ENCODE data around the gene ACADS.

Gene ACADS

DNA sequence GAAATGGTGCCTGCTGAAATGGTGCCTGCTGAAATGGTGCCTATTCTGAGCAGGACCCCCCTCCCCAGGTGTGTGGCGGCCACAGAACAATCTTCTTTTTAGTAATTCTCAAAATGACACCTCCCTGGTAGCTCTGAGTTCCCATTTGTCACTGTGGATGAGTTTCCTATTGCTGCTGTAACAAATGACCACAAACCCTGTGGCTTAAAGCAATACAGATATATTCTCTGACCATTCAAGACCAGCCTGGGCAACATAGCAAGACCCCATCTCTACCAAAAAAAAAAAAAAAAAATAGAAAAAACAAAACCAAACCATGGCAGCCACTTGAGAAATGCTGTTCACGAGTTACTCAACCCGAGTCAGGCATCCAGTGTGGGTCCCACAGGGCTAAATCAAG is 7.9 kb downstream of the ACADS start:
- DNase-seq: no peak

DNA sequence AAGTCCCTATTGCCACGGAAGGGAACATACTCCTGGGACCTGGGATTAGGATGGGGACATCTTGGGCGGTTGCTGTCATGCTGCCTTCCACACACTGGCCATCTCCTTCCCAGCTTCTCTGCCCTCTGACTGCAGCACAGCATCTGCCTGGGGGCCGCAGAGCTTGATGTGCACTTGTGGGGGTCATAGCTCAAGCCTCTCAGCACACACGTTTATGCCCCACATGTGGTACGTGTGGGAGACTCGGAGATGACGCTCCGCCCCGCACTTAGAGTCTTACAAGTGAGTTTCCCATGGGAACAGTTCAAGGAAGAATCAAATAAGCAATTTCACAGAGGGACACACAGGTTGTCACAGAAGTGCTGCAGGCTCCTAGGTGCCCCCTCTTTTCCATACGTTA is 8.6 kb downstream of the ACADS start:
- no peak for DNase-seq

DNA sequence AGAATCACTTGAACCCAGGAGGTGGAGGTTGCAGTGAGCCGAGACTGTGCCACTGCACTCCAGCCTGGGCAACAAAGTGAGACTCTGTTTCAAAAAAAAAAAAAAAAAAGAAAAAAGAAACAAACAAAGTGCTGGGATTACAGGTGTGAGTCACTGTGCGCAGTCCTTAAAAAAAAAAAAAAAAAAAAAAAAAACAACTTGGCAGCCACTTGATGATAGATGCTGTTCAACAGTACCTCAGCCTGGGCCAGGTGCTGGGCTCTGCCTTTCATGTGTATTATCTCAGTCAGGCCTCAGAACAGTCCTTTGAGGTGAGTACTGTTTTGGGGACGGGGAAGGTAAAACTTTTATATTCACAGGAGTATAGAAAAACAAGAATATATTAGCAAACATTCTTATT is 9.6 kb downstream of the ACADS start:
- no peak for DNase-seq

DNA sequence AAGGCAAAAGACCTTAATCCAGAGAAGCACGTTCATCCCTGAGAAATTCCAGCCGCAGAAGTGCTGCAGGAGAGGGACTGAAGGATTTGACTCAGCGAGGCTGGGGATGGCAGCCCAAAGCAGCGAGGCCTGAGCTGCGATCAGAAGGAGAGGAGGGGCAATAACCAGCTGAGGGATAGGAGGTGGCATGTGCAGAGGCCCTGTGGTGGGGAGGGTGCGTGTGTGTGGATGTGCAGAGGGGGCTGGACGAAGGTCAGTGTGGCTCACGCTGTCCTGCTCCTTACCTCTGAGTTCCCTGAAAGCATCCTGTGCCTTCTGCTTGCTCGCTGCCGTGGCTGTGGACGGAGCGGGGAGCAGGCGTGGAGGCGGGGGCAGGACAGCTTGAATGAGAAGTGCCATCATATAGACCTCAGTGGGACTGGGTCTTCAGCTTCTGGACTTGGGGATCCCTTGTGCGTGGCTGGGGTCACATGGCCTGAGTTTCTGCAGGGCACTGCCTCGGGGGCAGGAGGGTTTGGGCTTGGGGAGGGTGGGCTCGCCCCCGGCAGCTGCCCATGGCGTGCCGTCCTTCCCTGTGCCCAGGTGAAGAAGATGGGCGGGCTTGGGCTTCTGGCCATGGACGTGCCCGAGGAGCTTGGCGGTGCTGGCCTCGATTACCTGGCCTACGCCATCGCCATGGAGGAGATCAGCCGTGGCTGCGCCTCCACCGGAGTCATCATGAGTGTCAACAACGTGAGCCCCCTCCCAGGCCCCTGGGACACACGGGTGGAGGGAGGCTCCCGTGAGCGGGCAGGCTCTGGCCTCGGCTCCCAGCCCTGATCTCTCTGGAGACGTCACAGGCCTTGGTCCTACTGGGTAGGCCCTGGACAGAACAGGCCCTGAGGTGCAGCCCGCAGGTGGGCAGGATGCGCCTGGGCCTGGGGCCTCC is 11.0 kb downstream of the ACADS start:
- DNase-seq: no peak

DNA sequence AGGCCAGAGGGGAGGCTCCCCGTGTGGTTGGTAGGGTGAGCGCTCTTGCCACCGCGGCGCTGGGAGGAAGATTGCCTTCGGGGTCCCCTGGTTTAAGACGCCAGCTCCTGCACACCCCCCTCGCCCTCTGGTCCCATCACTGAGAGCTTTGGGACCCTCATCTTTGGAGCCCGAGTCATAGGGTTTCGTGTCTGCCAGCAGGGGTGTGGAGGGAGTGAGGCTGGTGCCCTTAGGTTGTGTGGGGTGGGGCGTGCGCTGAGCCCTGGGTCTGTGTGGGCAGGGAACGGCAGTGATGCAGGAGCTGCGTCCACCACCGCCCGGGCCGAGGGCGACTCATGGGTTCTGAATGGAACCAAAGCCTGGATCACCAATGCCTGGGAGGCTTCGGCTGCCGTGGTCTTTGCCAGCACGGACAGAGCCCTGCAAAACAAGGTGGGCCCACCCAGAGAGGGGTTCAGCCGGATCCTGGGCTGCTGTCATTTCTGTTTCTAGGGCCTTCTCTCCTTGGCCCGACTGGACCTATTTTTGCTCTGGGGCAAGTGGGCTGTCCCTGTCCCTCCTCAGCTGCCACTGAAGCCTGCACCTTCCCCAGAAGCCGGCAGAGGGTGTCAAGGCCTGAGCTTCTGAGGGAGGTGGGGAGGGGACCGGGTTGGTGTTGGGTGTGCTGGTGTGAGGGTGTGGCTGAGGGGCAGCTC is 12.1 kb downstream of the ACADS start:
- no peak for DNase-seq

DNA sequence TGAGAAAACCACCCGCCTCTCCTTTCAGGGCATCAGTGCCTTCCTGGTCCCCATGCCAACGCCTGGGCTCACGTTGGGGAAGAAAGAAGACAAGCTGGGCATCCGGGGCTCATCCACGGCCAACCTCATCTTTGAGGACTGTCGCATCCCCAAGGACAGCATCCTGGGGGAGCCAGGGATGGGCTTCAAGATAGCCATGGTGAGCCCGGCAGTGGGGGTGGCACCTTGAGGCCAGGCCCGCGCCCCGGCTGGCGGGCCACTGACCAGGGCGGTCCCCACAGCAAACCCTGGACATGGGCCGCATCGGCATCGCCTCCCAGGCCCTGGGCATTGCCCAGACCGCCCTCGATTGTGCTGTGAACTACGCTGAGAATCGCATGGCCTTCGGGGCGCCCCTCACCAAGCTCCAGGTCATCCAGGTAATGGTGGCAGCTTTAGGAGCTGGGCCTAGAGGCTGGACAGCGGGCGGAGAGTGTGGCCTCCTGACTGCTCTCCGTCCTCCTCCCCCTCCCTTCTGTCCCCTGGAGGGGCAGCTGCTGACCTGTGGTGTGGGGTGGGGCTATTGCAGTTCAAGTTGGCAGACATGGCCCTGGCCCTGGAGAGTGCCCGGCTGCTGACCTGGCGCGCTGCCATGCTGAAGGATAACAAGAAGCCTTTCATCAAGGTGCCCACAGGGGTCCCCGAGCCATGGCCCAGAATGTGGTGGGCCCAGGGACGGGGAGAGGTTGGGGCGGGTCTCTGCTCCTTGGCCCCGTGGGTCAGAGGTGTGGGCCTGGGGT is 12.8 kb downstream of the ACADS start:
- DNase-seq: no peak

DNA sequence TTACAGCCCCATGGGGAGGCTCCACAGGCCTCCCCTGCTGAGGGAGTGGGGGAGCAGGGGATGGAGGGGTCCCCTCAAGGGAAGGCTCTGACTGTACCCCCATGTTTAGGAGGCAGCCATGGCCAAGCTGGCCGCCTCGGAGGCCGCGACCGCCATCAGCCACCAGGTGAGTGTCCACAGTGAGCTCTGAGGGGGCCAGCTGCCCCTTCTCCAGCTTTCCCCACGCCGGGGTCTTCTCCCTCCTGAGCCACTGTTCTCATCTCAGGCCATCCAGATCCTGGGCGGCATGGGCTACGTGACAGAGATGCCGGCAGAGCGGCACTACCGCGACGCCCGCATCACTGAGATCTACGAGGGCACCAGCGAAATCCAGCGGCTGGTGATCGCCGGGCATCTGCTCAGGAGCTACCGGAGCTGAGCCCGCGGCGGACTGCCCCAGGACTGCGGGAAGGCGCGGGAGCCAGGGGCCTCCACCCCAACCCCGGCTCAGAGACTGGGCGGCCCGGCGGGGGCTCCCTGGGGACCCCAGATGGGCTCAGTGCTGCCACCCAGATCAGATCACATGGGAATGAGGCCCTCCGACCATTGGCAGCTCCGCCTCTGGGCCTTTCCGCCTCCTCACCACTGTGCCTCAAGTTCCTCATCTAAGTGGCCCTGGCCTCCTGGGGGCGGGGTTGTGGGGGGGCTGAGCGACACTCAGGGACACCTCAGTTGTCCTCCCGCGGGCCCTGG is 13.6 kb downstream of the ACADS start:
- no peak for DNase-seq

DNA sequence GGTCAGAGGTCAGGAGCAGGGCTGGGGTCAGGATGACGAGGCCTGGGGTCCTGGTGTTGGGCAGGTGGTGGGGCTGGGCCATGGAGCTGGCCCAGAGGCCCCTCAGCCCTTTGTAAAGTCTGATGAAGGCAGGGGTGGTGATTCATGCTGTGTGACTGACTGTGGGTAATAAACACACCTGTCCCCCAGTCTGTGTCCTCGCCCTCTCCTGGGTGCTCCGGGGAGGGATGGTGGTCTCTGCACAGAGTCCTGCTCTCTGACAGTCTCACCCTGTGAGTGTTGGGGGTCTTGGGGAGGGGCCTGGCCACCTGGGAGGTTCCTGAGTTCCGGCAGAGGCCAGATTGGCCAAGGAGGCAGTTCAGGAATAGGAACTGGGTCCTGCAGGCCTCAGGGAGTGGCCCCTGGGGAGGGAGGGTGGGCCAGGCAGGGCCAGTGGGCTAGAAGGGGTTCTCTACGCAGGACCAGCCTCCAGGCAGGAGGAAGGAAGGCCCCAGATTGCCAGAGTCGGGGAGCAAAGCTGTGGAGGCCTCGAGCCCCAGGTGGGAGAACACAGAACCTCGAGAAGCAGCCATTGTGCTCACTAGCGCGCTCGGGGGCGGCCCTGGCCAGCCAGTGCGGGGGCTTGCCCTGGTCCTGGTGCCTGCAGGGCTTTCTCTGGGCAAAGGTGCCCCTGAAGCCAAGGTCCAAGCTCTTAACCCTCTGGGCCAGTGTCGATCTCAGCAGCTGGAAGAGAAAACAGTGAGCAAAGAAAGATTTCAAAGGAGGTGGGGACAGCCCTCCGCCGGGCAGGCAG is 14.4 kb downstream of the ACADS start:
- DNase-seq: no peak

DNA sequence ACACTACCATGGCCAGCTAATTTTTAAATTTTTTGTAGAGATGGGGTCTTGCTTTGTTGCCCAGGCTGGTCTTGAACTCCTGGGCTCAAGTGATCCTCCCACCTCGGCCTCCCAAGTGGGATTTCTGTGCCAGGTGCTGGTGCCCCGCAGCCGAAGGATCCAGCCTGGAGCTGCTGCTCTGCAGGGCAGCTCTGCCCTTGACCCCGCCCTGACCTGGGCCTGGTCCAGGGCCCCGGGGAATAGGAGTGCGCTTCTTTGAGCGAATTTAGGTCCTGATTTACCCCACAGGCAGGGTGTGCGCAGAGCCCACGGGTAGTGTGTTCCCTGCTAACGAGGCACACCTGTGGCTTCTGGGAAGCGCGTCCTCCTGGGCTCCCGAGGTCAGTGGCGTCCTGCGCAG is 15.2 kb downstream of the ACADS start:
- no peak for DNase-seq

DNA sequence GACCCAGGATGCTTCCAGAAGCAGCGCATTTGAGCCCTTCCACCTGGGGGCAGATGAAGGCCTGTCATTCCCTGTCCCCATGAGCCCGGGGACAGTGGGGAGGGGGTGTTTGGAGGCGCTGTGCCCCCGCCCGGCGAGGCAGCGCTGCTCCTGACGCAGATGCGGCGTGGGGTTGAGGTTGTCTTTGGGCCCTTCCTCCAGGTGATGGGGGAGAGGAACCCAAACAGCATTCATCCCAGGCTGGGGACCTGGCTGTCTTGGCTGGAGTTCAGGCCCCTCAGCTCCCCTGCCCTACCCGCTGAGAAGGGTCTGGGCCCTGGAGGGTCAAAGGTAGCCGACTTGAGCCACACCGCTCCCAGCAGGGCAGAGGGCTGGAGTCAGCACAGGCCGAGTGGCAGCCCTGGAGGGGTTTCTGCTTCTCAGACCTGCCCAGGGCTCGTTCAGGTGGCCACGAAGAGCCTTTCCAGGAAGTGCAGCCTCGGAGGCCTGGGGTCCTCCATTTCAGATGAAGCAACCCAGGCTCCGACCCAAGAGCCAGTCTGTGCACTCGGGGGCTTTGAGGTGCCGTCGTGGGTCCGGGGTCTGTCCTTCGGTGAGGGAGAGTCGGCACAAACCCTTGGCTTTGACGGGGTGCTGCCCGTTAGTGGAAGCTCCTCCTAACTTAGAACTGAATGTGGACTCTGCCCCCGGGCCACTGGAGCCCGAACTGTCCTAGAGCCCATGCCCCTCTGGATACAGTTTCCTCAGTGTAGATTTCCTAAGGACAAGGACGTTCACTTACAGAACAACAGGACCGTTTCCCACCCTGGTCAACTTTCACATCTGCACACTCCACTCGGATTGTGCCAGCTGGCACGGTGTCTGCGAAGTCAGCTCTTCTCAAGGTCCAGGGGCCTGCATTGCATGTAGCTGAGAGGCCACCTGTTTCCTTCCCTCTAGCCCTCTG is 16.1 kb downstream of the ACADS start:
- no peak for DNase-seq

DNA sequence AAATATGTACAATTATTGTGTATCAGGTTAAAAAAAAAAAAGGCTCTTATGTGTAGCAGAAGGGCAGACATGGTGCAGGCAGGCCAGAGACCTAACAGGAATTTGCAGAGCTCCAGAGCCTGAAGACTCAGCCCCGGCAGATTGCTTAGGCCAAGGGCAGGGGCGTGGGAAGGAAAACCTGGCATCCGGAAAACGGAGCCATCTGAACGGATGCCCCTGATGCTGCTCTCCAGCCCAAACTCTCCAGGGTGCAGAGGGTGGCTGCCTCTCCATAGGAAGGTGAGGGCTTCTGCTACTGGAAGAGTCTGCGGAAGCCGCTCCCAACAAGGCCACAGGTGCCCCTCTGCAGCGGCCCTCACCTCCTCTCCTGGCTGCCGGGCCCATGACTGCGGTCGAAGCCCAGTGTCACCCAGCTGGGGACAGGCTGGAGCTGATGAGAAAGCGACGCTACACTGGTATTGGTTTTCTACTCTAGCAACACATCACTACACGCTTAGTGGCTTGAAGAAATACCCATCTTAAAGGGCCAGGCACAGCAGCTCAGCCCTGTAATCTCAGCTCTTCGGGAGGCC is 19.4 kb downstream of the ACADS start:
- DNase-seq: no peak

DNA sequence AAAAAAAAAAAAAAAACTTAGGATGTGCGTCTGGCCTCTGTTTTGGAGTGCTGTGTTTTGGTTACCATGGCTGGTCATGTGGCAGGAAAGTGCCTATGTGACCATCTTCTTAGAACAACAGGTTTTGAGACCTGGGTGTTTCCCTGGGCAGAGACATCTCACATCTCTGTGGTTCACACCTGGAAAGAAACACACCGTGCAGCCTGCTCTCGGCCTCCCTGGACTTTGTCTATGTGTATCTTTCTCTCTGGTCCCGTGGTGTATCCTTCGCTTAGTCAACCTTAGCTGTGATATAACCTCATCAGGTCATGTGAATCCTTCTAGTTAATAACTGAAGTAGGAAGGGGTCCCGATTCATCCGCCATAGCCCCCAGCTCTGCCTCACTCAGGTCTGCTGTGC is 22.6 kb downstream of the ACADS start:
- no peak for DNase-seq

DNA sequence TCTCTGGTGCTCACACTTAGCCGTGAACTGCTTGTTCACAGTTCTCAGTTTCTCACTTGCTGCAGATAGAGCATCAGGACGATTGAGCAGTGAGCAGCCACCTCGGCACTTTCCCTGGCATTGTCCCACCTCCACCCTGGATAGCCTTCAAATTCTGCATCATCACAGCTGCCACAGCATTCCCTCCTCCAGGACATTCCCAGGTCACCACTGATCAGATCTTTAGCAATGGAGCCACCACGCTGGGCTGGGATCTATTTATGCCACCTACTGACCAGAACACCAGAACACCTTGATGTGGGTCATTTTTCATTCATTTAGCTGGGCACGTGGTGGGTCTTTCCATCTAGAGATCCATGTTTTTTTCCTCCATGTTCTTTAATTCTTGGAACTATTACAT is 23.6 kb downstream of the ACADS start:
- no peak for DNase-seq

DNA sequence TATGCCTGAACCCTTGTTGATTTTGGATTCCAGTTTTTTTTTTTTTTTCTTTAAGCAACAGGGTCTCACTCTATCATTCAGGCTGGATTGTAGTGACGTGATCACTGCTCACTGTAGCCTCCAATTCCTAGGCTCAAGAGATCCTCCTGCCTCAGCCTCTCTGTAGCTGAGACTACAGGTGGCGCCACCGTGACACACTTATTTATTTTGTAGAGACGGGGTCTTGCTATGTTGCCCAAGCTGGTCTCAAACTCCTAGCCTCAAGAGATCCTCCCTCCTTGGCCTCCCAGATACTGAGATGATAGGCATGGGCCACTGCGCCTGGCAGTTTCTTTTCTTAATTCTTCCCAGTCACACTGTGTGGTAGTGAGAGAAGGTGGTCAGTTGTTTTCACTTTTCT is 25.2 kb downstream of the ACADS start:
- no peak for DNase-seq

DNA sequence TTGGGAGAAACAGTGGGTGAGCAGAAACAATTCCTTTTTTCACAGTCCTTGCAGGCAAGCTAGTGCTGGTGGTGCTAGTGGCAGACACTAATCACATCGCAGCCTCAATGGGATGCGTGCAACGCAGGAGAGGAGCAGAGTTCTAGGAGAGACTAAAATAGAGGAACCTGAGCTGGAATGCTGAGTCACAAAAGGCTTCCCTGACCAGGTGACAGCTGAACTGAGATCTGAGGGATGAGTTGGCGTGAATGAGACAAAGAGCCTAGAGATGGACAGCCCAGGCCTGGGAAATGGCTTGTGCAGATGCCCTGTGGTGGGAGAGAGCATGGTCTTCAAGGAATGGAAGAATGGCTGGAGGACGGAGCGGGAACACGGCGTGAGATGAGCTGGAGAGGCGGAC is 25.8 kb downstream of the ACADS start:
- DNase-seq: no peak

DNA sequence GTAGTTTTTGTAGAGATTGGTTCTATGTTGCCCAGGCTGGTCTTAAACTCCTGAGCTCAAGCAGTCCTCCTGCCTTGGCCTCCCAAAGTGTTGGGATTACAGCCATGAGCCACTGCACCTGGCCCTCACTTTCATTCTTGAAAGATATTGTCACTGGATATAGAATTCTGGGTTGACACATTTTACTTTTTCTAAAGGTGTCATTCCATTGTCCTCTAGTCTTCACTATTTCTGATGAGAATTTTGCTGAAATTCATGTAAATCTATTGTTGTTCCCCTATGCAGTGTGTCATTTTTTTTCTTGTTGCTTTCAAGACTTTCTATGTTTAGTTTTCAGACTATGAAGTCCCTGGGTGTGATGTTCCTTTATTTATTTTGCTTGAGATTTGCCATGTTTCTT is 29.2 kb downstream of the ACADS start:
- no peak for DNase-seq

DNA sequence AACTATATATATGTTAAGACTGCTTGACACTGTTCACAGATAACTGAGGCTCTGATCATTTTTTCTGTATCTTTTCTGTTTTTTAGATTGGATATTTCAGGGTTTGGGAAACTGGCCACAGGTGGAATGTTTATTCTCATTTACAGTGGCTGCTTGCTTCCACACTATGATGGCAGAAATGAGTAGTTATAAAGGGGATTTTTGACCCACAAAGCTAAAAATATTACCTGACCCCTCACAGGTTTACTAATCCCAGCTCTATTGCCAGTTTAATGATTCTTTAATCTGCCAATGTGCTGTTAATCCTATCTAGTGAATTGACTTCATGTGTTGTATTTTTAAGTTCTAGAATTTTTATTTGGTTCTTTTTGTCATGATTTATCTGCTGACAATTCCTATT is 29.6 kb downstream of the ACADS start:
- no peak for DNase-seq

DNA sequence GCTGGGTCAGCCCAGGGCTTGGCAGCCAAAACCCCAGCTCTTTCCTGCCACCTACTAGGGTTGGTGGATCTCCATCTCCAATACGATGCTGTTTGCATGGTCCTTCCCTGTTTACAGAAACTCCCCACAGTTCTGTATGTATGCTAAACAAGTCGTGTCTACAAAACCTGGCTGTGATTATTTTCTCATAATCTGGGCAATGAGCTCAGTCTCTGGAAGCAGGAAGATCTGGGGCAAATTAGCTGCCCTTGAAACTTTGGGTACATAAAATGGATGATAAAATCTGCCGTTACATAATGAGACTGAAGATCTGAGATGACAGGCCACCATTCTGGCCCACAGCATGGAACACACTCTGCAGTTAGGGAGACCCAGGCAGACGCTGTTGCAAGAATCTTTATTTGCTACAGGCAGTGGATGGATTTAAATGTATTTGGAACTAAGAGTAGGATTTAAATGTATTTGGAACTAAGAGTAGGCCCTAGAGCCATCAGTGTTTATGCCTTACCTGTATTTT is 31.7 kb downstream of the ACADS start:
- no peak for DNase-seq

DNA sequence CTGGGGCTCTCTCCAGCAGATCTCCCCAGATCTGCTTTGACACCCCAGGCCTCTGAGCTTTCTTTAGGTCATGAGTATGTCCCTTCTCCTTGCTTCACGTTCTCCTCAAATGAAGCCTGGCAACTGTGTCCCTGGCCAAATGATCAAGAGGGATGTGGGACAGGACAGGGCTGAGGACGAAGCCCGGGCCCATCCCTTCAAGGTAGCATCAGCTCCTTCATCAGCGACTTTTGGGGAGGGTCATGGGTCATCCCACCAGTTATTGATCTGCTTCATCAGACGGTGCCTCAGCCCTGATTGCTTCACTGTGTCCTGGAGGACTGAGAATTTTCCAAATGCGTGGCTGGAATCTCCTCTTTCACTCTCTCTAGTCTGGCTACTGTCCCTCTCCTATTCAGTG is 32.3 kb downstream of the ACADS start:
- no peak for DNase-seq
